HUES64 (cell line): Measurements from ENCODE around the gene CDK17.

Source experiments
- H3K27ac ChIP-seq: 2 replicates; pipeline ENCODE4 v1.7.0; 2013; ENCODE audit warnings: low read depth, low read length, inconsistent platforms
- H3K27me3 ChIP-seq: 2 replicates; pipeline ENCODE4 v1.6.1; 2013; ENCODE audit warnings: mild to moderate bottlenecking, low read length; ENCODE audit not compliant: insufficient read depth
- H3K36me3 ChIP-seq: 2 replicates; pipeline ENCODE4 v1.6.1; 2013; ENCODE audit warnings: mild to moderate bottlenecking, low read length; ENCODE audit not compliant: insufficient read depth
- H3K4me1 ChIP-seq: 2 replicates; pipeline ENCODE4 v1.6.1; 2013; ENCODE audit warnings: mild to moderate bottlenecking, low read length, moderate library complexity; ENCODE audit not compliant: insufficient read depth
- H3K4me3 ChIP-seq: 2 replicates; pipeline ENCODE4 v1.5.1; 2013; ENCODE audit warnings: mild to moderate bottlenecking, low read length, moderate library complexity
- H3K9ac ChIP-seq: 2 replicates; pipeline ENCODE4 v1.6.1; 2013; ENCODE audit warnings: mild to moderate bottlenecking, low read depth, low read length
- H3K9me3 ChIP-seq: 2 replicates; pipeline ENCODE4 v1.6.1; 2013; ENCODE audit warnings: low read depth, low read length; ENCODE audit not compliant: insufficient read depth
- WGBS: fragments of 150-250, 120-280 bp; methylation state at CpG from one replicate; pipeline ENCODE4 v1.1.7; 2013; ENCODE audit warnings: missing lambda C conversion rate; 5-methylcytosine and 5-hydroxymethylcytosine counted together

Gene CDK17

DNA sequence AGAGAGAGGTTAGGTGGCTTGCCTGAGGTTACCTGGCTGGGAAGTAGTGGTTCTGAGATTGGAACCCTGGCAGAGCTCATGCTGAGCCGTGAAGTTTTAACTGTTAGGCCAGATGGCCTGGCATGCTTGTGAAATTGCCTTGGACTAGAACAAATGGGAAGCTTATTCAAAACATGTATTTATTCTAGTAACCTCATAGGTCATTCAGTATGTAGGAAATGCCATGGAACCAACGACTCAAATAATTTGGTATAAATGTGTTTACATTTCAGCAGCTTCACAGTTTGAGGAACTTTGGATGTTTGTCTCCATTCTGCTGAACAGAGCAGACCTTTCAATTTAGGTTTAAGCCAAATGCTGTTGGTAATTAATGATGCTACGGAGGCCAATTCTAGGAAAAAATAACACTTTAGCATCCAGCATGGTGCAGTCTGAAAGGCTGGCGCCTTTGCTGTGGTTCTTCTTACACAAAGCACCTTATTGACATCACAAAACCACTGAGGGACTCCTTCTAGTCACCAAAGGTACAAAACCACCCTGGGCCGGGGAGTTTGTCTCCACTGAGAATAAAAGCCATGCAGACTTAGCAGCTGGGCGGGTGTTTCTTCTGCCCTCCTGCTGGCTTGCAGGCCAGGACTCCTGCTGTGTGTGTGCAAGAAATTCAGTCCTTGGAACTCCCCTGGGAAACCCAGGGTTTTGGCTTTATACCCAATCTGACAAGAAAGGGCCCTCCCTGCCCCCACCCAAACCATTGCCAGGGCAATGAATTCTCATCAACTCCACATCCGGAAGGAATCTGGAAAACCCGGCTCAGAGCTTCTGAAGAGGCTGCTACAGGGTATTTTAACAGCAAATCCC, 141.9 kb downstream of the CDK17 start:
- H3K27me3 ChIP-seq, result no peaks in the 10 kb centered on the region
- H3K27ac ChIP-seq, result peak overlapping the region; percentile 27; the same call in 1 of the 2 replicates
- 48% methylated on average over 8 of the region's 8 CpGs for WGBS
- H3K4me3 ChIP-seq, result no peak overlapping the region
- H3K9ac ChIP-seq, result no peak overlapping the region
- no peaks in the 10 kb centered on the region for H3K9me3 ChIP-seq
- peaks cover 35% of the 10 kb centered on the region for H3K36me3 ChIP-seq
- peaks cover 12% of the 10 kb centered on the region for H3K4me1 ChIP-seq

DNA sequence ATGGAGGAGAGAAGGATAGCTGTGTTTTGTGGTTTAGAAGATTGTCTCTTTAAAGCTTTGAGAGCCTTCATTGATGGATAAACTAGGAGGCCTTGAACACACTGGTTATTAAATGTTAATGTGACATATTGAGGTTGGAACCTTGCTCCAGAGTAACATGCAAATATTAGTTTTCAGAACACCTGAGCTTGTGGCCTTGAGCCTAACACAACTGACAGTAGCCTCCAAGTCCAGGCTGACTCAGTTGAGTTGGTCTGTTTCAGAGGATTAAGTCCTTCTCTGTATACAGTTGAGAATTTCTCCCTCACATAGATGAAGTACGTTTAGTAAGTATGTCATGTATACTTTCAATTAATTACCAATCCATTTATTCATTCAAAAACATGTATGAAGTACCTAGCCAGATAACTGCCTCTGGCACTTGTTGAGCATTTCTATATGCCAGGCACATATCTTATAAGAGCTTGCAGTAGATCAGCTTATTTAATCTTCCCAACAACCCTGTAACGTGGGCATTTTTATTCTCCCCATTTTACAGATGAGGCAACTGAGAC, 142.6 kb downstream of the CDK17 start:
- Histone ChIP-seq H3K4me1 (peaks cover 12% of the 10 kb centered on the region), H3K27me3 (no peaks in the 10 kb centered on the region), H3K4me3 (no peak overlapping the region), H3K27ac (no peak overlapping the region; the same call in 1 of the 2 replicates), H3K9me3 (no peaks in the 10 kb centered on the region), H3K9ac (no peak overlapping the region), H3K36me3 (peaks cover 29% of the 10 kb centered on the region; the same call in 1 of the 2 replicates)
- no CpG with 5 or more reads among the region's 2 CpGs for WGBS

DNA sequence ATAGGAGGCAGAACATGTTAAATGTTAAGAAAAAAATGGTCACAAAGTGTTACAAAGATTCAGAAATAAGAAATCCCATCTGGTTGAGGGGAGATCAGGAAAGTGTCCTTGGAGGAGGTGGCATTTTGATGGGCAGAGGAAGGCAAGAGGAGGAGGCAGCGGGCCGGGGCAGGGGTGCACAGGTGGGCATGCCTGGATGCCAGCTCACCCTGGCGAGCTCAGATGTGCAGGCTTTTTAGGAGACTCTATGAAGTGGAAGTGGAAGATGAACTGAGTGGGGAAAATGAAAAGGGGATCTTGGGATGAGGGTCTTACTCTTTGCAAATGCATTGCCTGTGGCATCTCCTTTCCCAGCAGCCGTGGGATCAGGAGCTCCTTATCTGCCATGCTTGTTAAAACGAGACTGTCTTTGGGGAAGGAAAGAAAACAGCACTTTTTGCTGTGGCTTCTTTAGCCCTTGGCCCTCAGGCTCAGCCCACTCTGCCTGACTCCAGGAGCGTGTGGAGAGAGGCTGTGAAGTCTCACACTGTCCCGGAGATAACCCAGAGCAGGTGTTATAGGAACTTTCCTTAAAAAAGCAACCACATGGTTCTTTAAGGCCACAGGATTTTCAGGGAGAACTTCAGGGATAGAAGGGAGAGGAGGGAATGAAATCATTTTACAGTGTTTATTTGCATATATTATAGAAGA, 143.4 kb downstream of the CDK17 start:
- H3K4me3 ChIP-seq, result no peak overlapping the region
- peaks cover 12% of the 10 kb centered on the region for H3K4me1 ChIP-seq
- H3K9ac ChIP-seq, result no peak overlapping the region
- 86% methylated on average over 7 of the region's 7 CpGs for WGBS
- no peak overlapping the region for H3K27ac ChIP-seq
- peaks cover 28% of the 10 kb centered on the region; the same call in 1 of the 2 replicates for H3K36me3 ChIP-seq
- H3K9me3 ChIP-seq, result no peaks in the 10 kb centered on the region
- no peaks in the 10 kb centered on the region for H3K27me3 ChIP-seq

DNA sequence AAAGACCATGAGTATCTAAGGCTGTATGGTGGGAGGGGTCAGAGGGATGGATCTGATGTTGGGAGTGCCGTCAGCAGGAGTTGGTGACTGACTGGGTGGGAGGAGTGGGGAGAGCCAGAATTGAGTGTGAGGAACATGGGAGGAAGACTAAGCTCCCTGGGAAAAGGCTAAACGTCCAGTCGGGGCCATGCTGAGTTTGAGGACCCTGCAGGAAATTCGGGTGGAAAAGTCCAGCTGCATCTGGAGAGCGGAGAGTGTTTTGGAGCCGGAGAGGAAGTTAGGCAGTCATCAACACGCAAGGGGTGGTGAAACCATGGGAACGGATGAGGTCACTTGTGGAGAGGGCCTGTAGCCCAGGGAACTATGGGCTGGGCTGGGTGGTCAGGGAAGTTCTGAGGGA, 145.2 kb downstream of the CDK17 start:
- WGBS, result 91% methylated on average over 8 of the region's 8 CpGs
- no peak overlapping the region for H3K4me3 ChIP-seq

DNA sequence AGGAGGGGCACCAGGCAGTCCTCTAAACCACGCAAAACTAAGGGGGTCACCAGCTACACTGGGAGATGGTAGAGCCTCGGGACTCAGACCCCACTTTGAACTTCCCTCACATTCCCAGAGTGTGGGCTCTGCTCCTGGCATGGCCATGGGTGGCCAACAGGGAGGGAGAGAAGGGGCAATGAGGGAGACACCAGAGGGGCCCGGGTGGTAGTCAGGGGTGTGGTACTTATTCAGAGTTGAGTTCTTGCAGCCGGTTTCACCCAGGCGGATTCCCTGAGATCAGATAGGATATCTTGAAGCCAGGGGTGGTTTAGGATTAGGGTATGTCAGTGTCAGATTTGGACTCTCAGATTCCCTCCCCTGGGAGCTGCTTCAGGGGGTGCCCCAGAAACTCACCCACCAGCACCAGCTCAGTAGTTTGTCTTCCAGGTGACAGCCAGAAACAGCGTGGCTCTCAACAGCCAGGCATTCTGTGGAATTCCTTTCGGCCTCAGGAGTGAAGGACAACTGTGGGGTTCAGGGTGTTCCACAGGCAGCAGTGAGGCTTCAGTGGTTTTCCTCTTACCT, 150.0 kb downstream of the CDK17 start:
- no peak overlapping the region for H3K27ac ChIP-seq
- H3K4me1 ChIP-seq, result no peaks in the 10 kb centered on the region
- no peak overlapping the region for H3K4me3 ChIP-seq
- no peaks in the 10 kb centered on the region for H3K27me3 ChIP-seq
- 93% methylated on average over 6 of the region's 7 CpGs for WGBS
- no peaks in the 10 kb centered on the region for H3K9me3 ChIP-seq
- peaks cover 40% of the 10 kb centered on the region for H3K36me3 ChIP-seq
- H3K9ac ChIP-seq, result no peak overlapping the region

More for the DNA sequence above, 145.2 kb downstream of the CDK17 start:
- Histone ChIP-seq H3K9me3 (no peaks in the 10 kb centered on the region), H3K36me3 (peaks cover 25% of the 10 kb centered on the region; the same call in 1 of the 2 replicates), H3K27ac (no peak overlapping the region), H3K27me3 (no peaks in the 10 kb centered on the region), H3K9ac (no peak overlapping the region), H3K4me1 (peaks cover 12% of the 10 kb centered on the region)

GRCh38 chr12:96249196-96250118, 150.8 kb downstream of the CDK17 start:
- 96% methylated on average over 16 of the region's 16 CpGs for WGBS
- H3K4me1 ChIP-seq, result no peaks in the 10 kb centered on the region
- no peak overlapping the region for H3K4me3 ChIP-seq
- H3K27me3 ChIP-seq, result no peaks in the 10 kb centered on the region
- H3K9ac ChIP-seq, result no peak overlapping the region
- H3K27ac ChIP-seq, result no peak overlapping the region
- H3K9me3 ChIP-seq, result no peaks in the 10 kb centered on the region
- H3K36me3 ChIP-seq, result peaks cover 40% of the 10 kb centered on the region

GRCh38 chr12:96248136-96248931, 151.9 kb downstream of the CDK17 start:
- no peaks in the 10 kb centered on the region for H3K4me1 ChIP-seq
- 94% methylated on average over 17 of the region's 17 CpGs for WGBS
- H3K27me3 ChIP-seq, result no peaks in the 10 kb centered on the region
- no peak overlapping the region for H3K9ac ChIP-seq
- no peak overlapping the region for H3K4me3 ChIP-seq
- no peak overlapping the region for H3K27ac ChIP-seq
- peaks cover 40% of the 10 kb centered on the region for H3K36me3 ChIP-seq
- no peaks in the 10 kb centered on the region for H3K9me3 ChIP-seq

GRCh38 chr12:96247563-96247962, 152.7 kb downstream of the CDK17 start:
- Histone ChIP-seq H3K9ac (no peak overlapping the region), H3K4me1 (no peaks in the 10 kb centered on the region), H3K27ac (no peak overlapping the region), H3K9me3 (no peaks in the 10 kb centered on the region), H3K36me3 (peaks cover 40% of the 10 kb centered on the region), H3K4me3 (no peak overlapping the region), H3K27me3 (no peaks in the 10 kb centered on the region)
- 94% methylated on average over 13 of the region's 13 CpGs for WGBS

- Histone ChIP-seq H3K36me3 (peaks cover 35% of the 10 kb centered on the region), H3K27me3 (no peaks in the 10 kb centered on the region), H3K4me3 (no peak overlapping the region), H3K9ac (no peak overlapping the region), H3K9me3 (no peaks in the 10 kb centered on the region), H3K27ac (no peak overlapping the region), H3K4me1 (no peaks in the 10 kb centered on the region)
- 96% methylated on average over 36 of the region's 36 CpGs for WGBS
Measured at GRCh38 chr12:96246926-96247505, 153.2 kb downstream of the CDK17 start.
